CD4-positive, CD25-positive, alpha-beta regulatory T cell (primary cell): ENCODE results near the gene RET. TPM values are rescaled to one million over a fixed set of nuclear protein-coding genes. Genes with fewer than 3 reads are reported as not detected.

Source experiments
- ATAC-seq, 2 donors: fragments of 150-1000 bp; cut with Tn5 transposase; one replicate each; pipeline ENCODE4 v1.10.0; 2021; ENCODE audit warnings: low read depth in 2 of 2, moderate number of reproducible peaks in 2 of 2, moderate library complexity in 1 of 2
- DNase-seq, 3 donors: peaks; one replicate each; pipeline versions ENCODE4 v3.0.0 to v3.0.0-alpha.2; 2012 to 2022; ENCODE audit warnings: mixed read lengths in 1 of 3
- H3K27ac ChIP-seq: one replicate; pipeline ENCODE4 v1.7.0; 2013; ENCODE audit warnings: mild to moderate bottlenecking, low read length; ENCODE audit not compliant: insufficient read depth, poor library complexity, severe bottlenecking
- H3K27me3 ChIP-seq: one replicate; pipeline ENCODE4 v1.7.0; 2013; ENCODE audit warnings: low read length; ENCODE audit not compliant: control insufficient read depth, insufficient read depth
- H3K36me3 ChIP-seq: one replicate; pipeline ENCODE4 v1.7.0; 2013; ENCODE audit warnings: mild to moderate bottlenecking, low read length, moderate library complexity; ENCODE audit not compliant: control insufficient read depth, insufficient read depth
- H3K4me1 ChIP-seq: 2 replicates; pipeline ENCODE4 v1.7.0; 2013; ENCODE audit warnings: mild to moderate bottlenecking, low read length; ENCODE audit not compliant: insufficient read depth, control insufficient read depth, poor library complexity, severe bottlenecking
- H3K4me3 ChIP-seq: one replicate; pipeline ENCODE4 v1.7.0; 2013; ENCODE audit warnings: low read depth, mild to moderate bottlenecking, low read length, moderate library complexity
- H3K9me3 ChIP-seq, 2 experiments: 1 replicate in 1 of 2; 2 replicates in 1 of 2; pipeline ENCODE4 v1.7.0; 2013; ENCODE audit warnings: low read length in 2 of 2, mild to moderate bottlenecking in 1 of 2, moderate library complexity in 1 of 2; ENCODE audit not compliant: control insufficient read depth in 2 of 2
- H3K27ac Mint-ChIP-seq, 3 donors: one replicate each; pipeline ENCODE4 v1.8.0; 2020 to 2022; ENCODE audit warnings: mild to moderate bottlenecking in 3 of 3, mixed read lengths in 3 of 3, moderate library complexity in 2 of 3
- H3K27me3 Mint-ChIP-seq: one replicate; pipeline ENCODE4 v1.8.0; 2022; ENCODE audit warnings: mild to moderate bottlenecking, mixed read lengths
- H3K36me3 Mint-ChIP-seq: one replicate; pipeline ENCODE4 v1.8.0; 2020; ENCODE audit warnings: mixed read lengths
- H3K4me1 Mint-ChIP-seq, 4 donors: one replicate each; pipeline ENCODE4 v1.8.0; 2020 to 2022; ENCODE audit warnings: mixed read lengths in 4 of 4, mild to moderate bottlenecking in 1 of 4
- H3K4me3 Mint-ChIP-seq, 4 donors: one replicate each; pipeline ENCODE4 v1.8.0; 2020 to 2022; ENCODE audit warnings: mild to moderate bottlenecking in 4 of 4, mixed read lengths in 4 of 4, moderate library complexity in 3 of 4
- H3K9me3 Mint-ChIP-seq, 7 donors: one replicate each; pipeline ENCODE4 v1.8.0; 2020 to 2022; ENCODE audit warnings: mixed read lengths in 7 of 7, mild to moderate bottlenecking in 3 of 7, moderate library complexity in 2 of 7
- polyA plus RNA-seq, 4 donors: library from polyadenylated mRNA; unstranded; fragments of 300-500 nt; fragmentation: Illumina TruSeq; gene quantifications; one replicate each; pipeline ENCODE4 v1.2.3, GENCODE V29; 2021
- total RNA-seq: library from RNA; stranded (reverse); gene quantifications from one replicate; pipeline ENCODE4 v1.2.3, GENCODE V29; 2022

RET gene
- total RNA-seq, result 0.37 TPM
- not detected for polyA plus RNA-seq

GRCh38 chr10:43076876-43077420 is at the start of gene RET:
RET (plus strand) TSS chr10:43077069; CDS start chr10:43077259, 190 bp downstream.
- no peak within 1 kb of the TSS for H3K27ac Mint-ChIP-seq

GRCh38 chr10:43027331-43027955 is 49.4 kb upstream of the RET start:
- no peak overlapping the region for H3K27ac ChIP-seq
- H3K36me3 Mint-ChIP-seq, result no peaks in the 10 kb centered on the region
- peak overlapping the region in 1 of 3 donors; percentile 38 for H3K27ac Mint-ChIP-seq
- no peak overlapping the region for H3K4me3 Mint-ChIP-seq
- no peaks in the 10 kb centered on the region for H3K4me1 Mint-ChIP-seq
- ATAC-seq, result no peak
- H3K27me3 ChIP-seq, result no peaks in the 10 kb centered on the region
- no peak overlapping the region for H3K4me3 ChIP-seq
- no peaks in the 10 kb centered on the region for H3K36me3 ChIP-seq
- peaks cover 0 to 10% (median 8%) of the 10 kb centered on the region in 7 donors for H3K9me3 Mint-ChIP-seq
- DNase-seq, result no peak
- H3K27me3 Mint-ChIP-seq, result no peaks in the 10 kb centered on the region
- no peaks in the 10 kb centered on the region for H3K4me1 ChIP-seq
- H3K9me3 ChIP-seq, result peaks cover 4 to 8% of the 10 kb centered on the region in 2 experiments

More at GRCh38 chr10:43076876-43077420, at the start of gene RET:
- no peaks in the 10 kb centered on the region for H3K9me3 Mint-ChIP-seq
- H3K9me3 ChIP-seq, result no peaks in the 10 kb centered on the region
- H3K4me1 Mint-ChIP-seq, result peaks cover 0 to 14% (median 0%) of the 10 kb centered on the region in 4 donors
- peaks cover 6% of the 10 kb centered on the region for H3K27me3 ChIP-seq
- no peak within 1 kb of the TSS for H3K27ac ChIP-seq
- DNase-seq (peak in 1 of 3 donors; percentile 47), ATAC-seq (peak in 1 of 2 donors; percentile 16)
- H3K4me3 ChIP-seq, result no peak within 1 kb of the TSS
- H3K4me1 ChIP-seq, result no peaks in the 10 kb centered on the region
- H3K36me3 ChIP-seq, result no peaks in the 10 kb centered on the region
- H3K36me3 Mint-ChIP-seq, result no peaks in the 10 kb centered on the region
- H3K27me3 Mint-ChIP-seq, result peaks cover 26% of the 10 kb centered on the region
- peak within 1 kb of the TSS in 3 of 4 donors; percentile 52 to 71 (median 65) for H3K4me3 Mint-ChIP-seq

- Histone ChIP-seq H3K27me3 (no peaks in the 10 kb centered on the region), H3K4me3 (no peak overlapping the region), H3K27ac (no peak overlapping the region), H3K36me3 (no peaks in the 10 kb centered on the region), H3K4me1 (no peaks in the 10 kb centered on the region), H3K9me3 (peaks cover 11 to 15% of the 10 kb centered on the region in 2 experiments)
- H3K36me3 Mint-ChIP-seq, result no peaks in the 10 kb centered on the region
- H3K27me3 Mint-ChIP-seq, result no peaks in the 10 kb centered on the region
- DNase-seq, result no peak
- peaks cover 0 to 17% (median 8%) of the 10 kb centered on the region in 7 donors for H3K9me3 Mint-ChIP-seq
- no peak for ATAC-seq
- no peak overlapping the region for H3K4me3 Mint-ChIP-seq
- peak overlapping the region in 1 of 3 donors; percentile 38 for H3K27ac Mint-ChIP-seq
- no peaks in the 10 kb centered on the region for H3K4me1 Mint-ChIP-seq
Observed at GRCh38 chr10:43028143-43028542, 48.7 kb upstream of the RET start.

GRCh38 chr10:43029043-43029442 is 47.8 kb upstream of the RET start:
- H3K4me3 ChIP-seq, result no peak overlapping the region
- DNase-seq (no peak), ATAC-seq (no peak)
- peaks cover 12 to 16% of the 10 kb centered on the region in 2 experiments for H3K9me3 ChIP-seq
- no peaks in the 10 kb centered on the region for H3K27me3 ChIP-seq
- Mint-ChIP-seq H3K27me3 (no peaks in the 10 kb centered on the region), H3K4me1 (no peaks in the 10 kb centered on the region), H3K4me3 (no peak overlapping the region), H3K36me3 (no peaks in the 10 kb centered on the region), H3K9me3 (peaks cover 0 to 22% (median 8%) of the 10 kb centered on the region in 7 donors), H3K27ac (no peak overlapping the region)
- H3K4me1 ChIP-seq, result no peaks in the 10 kb centered on the region
- no peak overlapping the region for H3K27ac ChIP-seq
- H3K36me3 ChIP-seq, result no peaks in the 10 kb centered on the region

GRCh38 chr10:43032613-43033012 is 44.3 kb upstream of the RET start:
- Mint-ChIP-seq H3K9me3 (peaks cover 0 to 22% (median 8%) of the 10 kb centered on the region in 7 donors), H3K27ac (no peak overlapping the region), H3K27me3 (no peaks in the 10 kb centered on the region), H3K4me3 (no peak overlapping the region), H3K36me3 (no peaks in the 10 kb centered on the region), H3K4me1 (peaks cover 0 to 3% (median 0%) of the 10 kb centered on the region in 4 donors)
- DNase-seq (no peak), ATAC-seq (no peak)
- no peaks in the 10 kb centered on the region for H3K4me1 ChIP-seq
- no peaks in the 10 kb centered on the region for H3K27me3 ChIP-seq
- H3K4me3 ChIP-seq, result no peak overlapping the region
- H3K36me3 ChIP-seq, result no peaks in the 10 kb centered on the region
- H3K27ac ChIP-seq, result no peak overlapping the region
- H3K9me3 ChIP-seq, result peaks cover 12 to 16% of the 10 kb centered on the region in 2 experiments

- Histone ChIP-seq H3K4me3 (no peak overlapping the region), H3K27me3 (no peaks in the 10 kb centered on the region), H3K9me3 (peaks cover 12 to 16% of the 10 kb centered on the region in 2 experiments), H3K4me1 (no peaks in the 10 kb centered on the region), H3K27ac (no peak overlapping the region), H3K36me3 (no peaks in the 10 kb centered on the region)
- no peak overlapping the region for H3K27ac Mint-ChIP-seq
- no peak for DNase-seq
- H3K27me3 Mint-ChIP-seq, result no peaks in the 10 kb centered on the region
- peaks cover 0 to 18% (median 4%) of the 10 kb centered on the region in 7 donors for H3K9me3 Mint-ChIP-seq
- no peaks in the 10 kb centered on the region for H3K36me3 Mint-ChIP-seq
- no peak for ATAC-seq
- no peak overlapping the region for H3K4me3 Mint-ChIP-seq
- peaks cover 0 to 3% (median 0%) of the 10 kb centered on the region in 4 donors for H3K4me1 Mint-ChIP-seq
Observed at GRCh38 chr10:43035800-43036199, 41.1 kb upstream of the RET start.

- H3K27me3 Mint-ChIP-seq, result no peaks in the 10 kb centered on the region
- no peaks in the 10 kb centered on the region for H3K27me3 ChIP-seq
- no peak overlapping the region for H3K4me3 ChIP-seq
- H3K27ac ChIP-seq, result no peak overlapping the region
- DNase-seq, result no peak
- H3K9me3 Mint-ChIP-seq, result peaks cover 0 to 18% (median 4%) of the 10 kb centered on the region in 7 donors
- H3K4me3 Mint-ChIP-seq, result no peak overlapping the region
- no peaks in the 10 kb centered on the region for H3K36me3 ChIP-seq
- H3K27ac Mint-ChIP-seq, result peak overlapping the region in 1 of 3 donors; percentile 70
- H3K9me3 ChIP-seq, result peaks cover 12 to 13% of the 10 kb centered on the region in 2 experiments
- peaks cover 0 to 3% (median 0%) of the 10 kb centered on the region in 4 donors for H3K4me1 Mint-ChIP-seq
- no peak for ATAC-seq
- H3K36me3 Mint-ChIP-seq, result no peaks in the 10 kb centered on the region
- H3K4me1 ChIP-seq, result no peaks in the 10 kb centered on the region
Observed at GRCh38 chr10:43036481-43037428, 40.1 kb upstream of the RET start.
